CD8-positive, alpha-beta memory T cell (primary cell): Measurements from ENCODE around the gene EXOC6B. TPM values are rescaled to one million over a fixed set of nuclear protein-coding genes. Genes with fewer than 3 reads are reported as not detected.

ENCODE experiments used
- CTCF ChIA-PET: fragments of 350-600 bp; sonication (Branson Sonifier 250); formaldehyde crosslinking; loops from one replicate; lab custom pipeline; 2021; ENCODE audit warnings: antibody characterized with exemption; lab: Charles Lee
- POLR2A ChIA-PET: fragments of 350-600 bp; sonication (Branson Sonifier 250); formaldehyde crosslinking; loops from one replicate; lab custom pipeline; 2021; ENCODE audit warnings: antibody characterized with exemption; lab: Charles Lee
- DNase-seq, 5 donors: peaks; one replicate each; pipeline versions ENCODE4 v3.0.0 to v3.0.0-alpha.2; 2020 to 2022; ENCODE audit warnings: mixed read lengths in 1 of 5
- H3K27ac ChIP-seq: one replicate; pipeline ENCODE4 v1.7.0; 2013; ENCODE audit warnings: low read depth, mild to moderate bottlenecking, low read length, moderate library complexity
- H3K27me3 ChIP-seq: 2 replicates; pipeline ENCODE4 v1.7.0; 2013; ENCODE audit warnings: low read length, mild to moderate bottlenecking; ENCODE audit not compliant: insufficient read depth, poor library complexity, severe bottlenecking
- H3K36me3 ChIP-seq: 2 replicates; pipeline ENCODE4 v1.7.0; 2013; ENCODE audit warnings: mild to moderate bottlenecking, low read length, moderate library complexity; ENCODE audit not compliant: insufficient read depth
- H3K4me1 ChIP-seq: 2 replicates; pipeline ENCODE4 v1.7.0; 2013; ENCODE audit warnings: mild to moderate bottlenecking, low read length, moderate library complexity; ENCODE audit not compliant: insufficient read depth
- H3K4me3 ChIP-seq: 2 replicates; pipeline ENCODE4 v1.7.0; 2013; ENCODE audit warnings: mild to moderate bottlenecking, low read length
- H3K9me3 ChIP-seq: 2 replicates; pipeline ENCODE4 v1.7.0; 2013; ENCODE audit warnings: mild to moderate bottlenecking, low read length
- H3K27ac Mint-ChIP-seq, 8 donors: one replicate each; pipeline ENCODE4 v1.8.0; 2020 to 2021; ENCODE audit warnings: mixed read lengths in 8 of 8, mild to moderate bottlenecking in 6 of 8, inconsistent platforms in 3 of 8, moderate library complexity in 3 of 8
- H3K27me3 Mint-ChIP-seq, 2 donors: one replicate each; pipeline ENCODE4 v1.8.0; 2020 to 2021; ENCODE audit warnings: mixed read lengths in 2 of 2, mild to moderate bottlenecking in 1 of 2, moderate library complexity in 1 of 2
- H3K36me3 Mint-ChIP-seq, 3 donors: one replicate each; pipeline ENCODE4 v1.8.0; 2020 to 2021; ENCODE audit warnings: mixed read lengths in 3 of 3, inconsistent platforms in 1 of 3, mild to moderate bottlenecking in 1 of 3
- H3K4me1 Mint-ChIP-seq, 3 donors: one replicate each; pipeline ENCODE4 v1.8.0; 2020 to 2021; ENCODE audit warnings: mixed read lengths in 3 of 3, inconsistent platforms in 1 of 3, mild to moderate bottlenecking in 1 of 3
- H3K4me3 Mint-ChIP-seq, 7 donors: one replicate each; pipeline ENCODE4 v1.8.0; 2020 to 2021; ENCODE audit warnings: mixed read lengths in 7 of 7, mild to moderate bottlenecking in 6 of 7, moderate library complexity in 4 of 7, inconsistent platforms in 2 of 7
- H3K9me3 Mint-ChIP-seq, 5 donors: one replicate each; pipeline ENCODE4 v1.8.0; 2020 to 2022; ENCODE audit warnings: mixed read lengths in 5 of 5, mild to moderate bottlenecking in 3 of 5, moderate library complexity in 2 of 5, inconsistent platforms in 1 of 5
- polyA plus RNA-seq: library from polyadenylated mRNA; unstranded; fragments of 300-500 nt; fragmentation: Illumina TruSeq; gene quantifications from one replicate; pipeline ENCODE4 v1.2.3, GENCODE V29; 2021
- total RNA-seq, 2 experiments: library from RNA; stranded (reverse); gene quantifications; one replicate each; pipeline ENCODE4 v1.2.3, GENCODE V29; 2021

EXOC6B gene
- total and polyA plus RNA-seq, 3 experiments from 2014 or later: 2.1 to 9.4 (median 7.1) TPM

GRCh38 chr2:72851333-72851732 lies 25.5 kb upstream of the EXOC6B start:
- CTCF ChIA-PET: interaction anchor here (1.3 to 1.5 kb wide), 2 partner anchors 8 to 9 kb away, joined by 3 to 6 read pairs; no protein-coding TSS in a partner anchor

GRCh38 chr2:72849138-72849462 lies 23.3 kb upstream of the EXOC6B start:
- CTCF ChIA-PET: interaction anchor here (1.5 to 1.6 kb wide), 2 partner anchors 10 to 14 kb away, joined by 4 read pairs; no protein-coding TSS in a partner anchor
- no peak overlapping the region for H3K27ac ChIP-seq
- no peaks in the 10 kb centered on the region for H3K36me3 ChIP-seq
- Mint-ChIP-seq H3K36me3 (no peaks in the 10 kb centered on the region), H3K4me1 (no peaks in the 10 kb centered on the region), H3K27me3 (peaks cover 6 to 35% of the 10 kb centered on the region in 2 donors), H3K27ac (no peak overlapping the region), H3K9me3 (no peaks in the 10 kb centered on the region), H3K4me3 (no peak overlapping the region)
- no peaks in the 10 kb centered on the region for H3K27me3 ChIP-seq
- H3K4me1 ChIP-seq: no peaks in the 10 kb centered on the region
- DNase-seq: no peak
- POLR2A ChIA-PET: no interaction called here
- no peaks in the 10 kb centered on the region for H3K9me3 ChIP-seq
- H3K4me3 ChIP-seq: no peak overlapping the region

More at GRCh38 chr2:72851333-72851732, 25.5 kb upstream of the EXOC6B start:
- H3K4me1 ChIP-seq: no peaks in the 10 kb centered on the region
- no peak overlapping the region for H3K4me3 ChIP-seq
- Mint-ChIP-seq H3K27me3 (peaks cover 15 to 44% of the 10 kb centered on the region in 2 donors), H3K36me3 (no peaks in the 10 kb centered on the region), H3K4me3 (no peak overlapping the region), H3K27ac (no peak overlapping the region), H3K9me3 (no peaks in the 10 kb centered on the region), H3K4me1 (no peaks in the 10 kb centered on the region)
- H3K36me3 ChIP-seq: no peaks in the 10 kb centered on the region
- POLR2A ChIA-PET: no interaction called here
- H3K27ac ChIP-seq: no peak overlapping the region
- no peaks in the 10 kb centered on the region for H3K27me3 ChIP-seq
- H3K9me3 ChIP-seq: no peaks in the 10 kb centered on the region
- no peak for DNase-seq

- Histone ChIP-seq H3K27ac (no peak overlapping the region), H3K9me3 (no peaks in the 10 kb centered on the region), H3K4me1 (no peaks in the 10 kb centered on the region), H3K36me3 (no peaks in the 10 kb centered on the region), H3K27me3 (no peaks in the 10 kb centered on the region), H3K4me3 (no peak overlapping the region)
- H3K27me3 Mint-ChIP-seq: peaks cover 5 to 34% of the 10 kb centered on the region in 2 donors
- CTCF ChIA-PET: interaction anchor here (1.4 to 1.6 kb wide), 2 partner anchors 10 to 11 kb away, joined by 4 read pairs; no protein-coding TSS in a partner anchor
- H3K27ac Mint-ChIP-seq: no peak overlapping the region
- no peak for DNase-seq
- POLR2A ChIA-PET: no interaction called here
- H3K36me3 Mint-ChIP-seq: no peaks in the 10 kb centered on the region
- H3K9me3 Mint-ChIP-seq: no peaks in the 10 kb centered on the region
- no peaks in the 10 kb centered on the region for H3K4me1 Mint-ChIP-seq
- no peak overlapping the region for H3K4me3 Mint-ChIP-seq
Measured at GRCh38 chr2:72848436-72849137, 22.8 kb upstream of the EXOC6B start.

GRCh38 chr2:72847534-72848315 lies 21.9 kb upstream of the EXOC6B start:
- H3K9me3 Mint-ChIP-seq: no peaks in the 10 kb centered on the region
- no peak for DNase-seq
- ChIA-PET POLR2A (no interaction called here), CTCF (interaction anchor here (1.4 kb wide), 1 partner anchor 11 kb away, joined by 4 read pairs; no protein-coding TSS in a partner anchor)
- peaks cover 5 to 35% of the 10 kb centered on the region in 2 donors for H3K27me3 Mint-ChIP-seq
- Histone ChIP-seq H3K27me3 (no peaks in the 10 kb centered on the region), H3K4me3 (no peak overlapping the region), H3K4me1 (no peaks in the 10 kb centered on the region), H3K9me3 (no peaks in the 10 kb centered on the region), H3K36me3 (no peaks in the 10 kb centered on the region), H3K27ac (no peak overlapping the region)
- H3K27ac Mint-ChIP-seq: no peak overlapping the region
- no peaks in the 10 kb centered on the region for H3K36me3 Mint-ChIP-seq
- no peak overlapping the region for H3K4me3 Mint-ChIP-seq
- no peaks in the 10 kb centered on the region for H3K4me1 Mint-ChIP-seq

GRCh38 chr2:72846171-72847095 lies 20.6 kb upstream of the EXOC6B start:
- H3K27ac ChIP-seq: no peak overlapping the region
- H3K36me3 ChIP-seq: no peaks in the 10 kb centered on the region
- no peak overlapping the region for H3K4me3 ChIP-seq
- Mint-ChIP-seq H3K27ac (no peak overlapping the region), H3K27me3 (peaks cover 5 to 42% of the 10 kb centered on the region in 2 donors), H3K4me1 (no peaks in the 10 kb centered on the region), H3K4me3 (no peak overlapping the region), H3K9me3 (no peaks in the 10 kb centered on the region), H3K36me3 (no peaks in the 10 kb centered on the region)
- no peak for DNase-seq
- no peaks in the 10 kb centered on the region for H3K9me3 ChIP-seq
- no peaks in the 10 kb centered on the region for H3K27me3 ChIP-seq
- CTCF ChIA-PET: interaction anchor here (1.1 kb wide), 1 partner anchor 14 kb away, joined by 4 read pairs; no protein-coding TSS in a partner anchor
- no peaks in the 10 kb centered on the region for H3K4me1 ChIP-seq
- POLR2A ChIA-PET: no interaction called here

- no peaks in the 10 kb centered on the region for H3K4me1 ChIP-seq
- H3K27me3 ChIP-seq: no peaks in the 10 kb centered on the region
- POLR2A ChIA-PET: no interaction called here
- no peak overlapping the region for H3K4me3 ChIP-seq
- no peaks in the 10 kb centered on the region for H3K9me3 ChIP-seq
- Mint-ChIP-seq H3K4me1 (no peaks in the 10 kb centered on the region), H3K27me3 (peaks cover 5 to 47% of the 10 kb centered on the region in 2 donors), H3K27ac (peak overlapping the region in 1 of 8 donors; percentile 4), H3K9me3 (no peaks in the 10 kb centered on the region), H3K36me3 (peaks cover 0 to 6% (median 0%) of the 10 kb centered on the region in 3 donors), H3K4me3 (no peak overlapping the region)
- CTCF ChIA-PET: no interaction called here
- H3K27ac ChIP-seq: no peak overlapping the region
- DNase-seq: no peak
- H3K36me3 ChIP-seq: no peaks in the 10 kb centered on the region
Measured at GRCh38 chr2:72843301-72843700, 17.5 kb upstream of the EXOC6B start.

- Mint-ChIP-seq H3K27ac (no peak overlapping the region), H3K36me3 (peaks cover 0 to 6% (median 0%) of the 10 kb centered on the region in 3 donors), H3K27me3 (peaks cover 5 to 47% of the 10 kb centered on the region in 2 donors), H3K4me3 (no peak overlapping the region), H3K4me1 (no peaks in the 10 kb centered on the region), H3K9me3 (no peaks in the 10 kb centered on the region)
- Histone ChIP-seq H3K4me1 (no peaks in the 10 kb centered on the region), H3K36me3 (no peaks in the 10 kb centered on the region), H3K27me3 (no peaks in the 10 kb centered on the region), H3K4me3 (no peak overlapping the region), H3K27ac (no peak overlapping the region), H3K9me3 (no peaks in the 10 kb centered on the region)
- no peak for DNase-seq
- ChIA-PET CTCF (interaction anchor here (1.4 kb wide), 1 partner anchor 10 kb away, joined by 6 read pairs; no protein-coding TSS in a partner anchor), POLR2A (no interaction called here)
Measured at GRCh38 chr2:72841462-72842125, 15.8 kb upstream of the EXOC6B start.
